ENCODE data around the gene TMEM255B.
"Not testable (repeated sequence)": the region's sequence is repeated elsewhere in the genome, so short reads cannot be mapped to it uniquely, and the experiment has no call there.

The TMEM255B gene

DNA sequence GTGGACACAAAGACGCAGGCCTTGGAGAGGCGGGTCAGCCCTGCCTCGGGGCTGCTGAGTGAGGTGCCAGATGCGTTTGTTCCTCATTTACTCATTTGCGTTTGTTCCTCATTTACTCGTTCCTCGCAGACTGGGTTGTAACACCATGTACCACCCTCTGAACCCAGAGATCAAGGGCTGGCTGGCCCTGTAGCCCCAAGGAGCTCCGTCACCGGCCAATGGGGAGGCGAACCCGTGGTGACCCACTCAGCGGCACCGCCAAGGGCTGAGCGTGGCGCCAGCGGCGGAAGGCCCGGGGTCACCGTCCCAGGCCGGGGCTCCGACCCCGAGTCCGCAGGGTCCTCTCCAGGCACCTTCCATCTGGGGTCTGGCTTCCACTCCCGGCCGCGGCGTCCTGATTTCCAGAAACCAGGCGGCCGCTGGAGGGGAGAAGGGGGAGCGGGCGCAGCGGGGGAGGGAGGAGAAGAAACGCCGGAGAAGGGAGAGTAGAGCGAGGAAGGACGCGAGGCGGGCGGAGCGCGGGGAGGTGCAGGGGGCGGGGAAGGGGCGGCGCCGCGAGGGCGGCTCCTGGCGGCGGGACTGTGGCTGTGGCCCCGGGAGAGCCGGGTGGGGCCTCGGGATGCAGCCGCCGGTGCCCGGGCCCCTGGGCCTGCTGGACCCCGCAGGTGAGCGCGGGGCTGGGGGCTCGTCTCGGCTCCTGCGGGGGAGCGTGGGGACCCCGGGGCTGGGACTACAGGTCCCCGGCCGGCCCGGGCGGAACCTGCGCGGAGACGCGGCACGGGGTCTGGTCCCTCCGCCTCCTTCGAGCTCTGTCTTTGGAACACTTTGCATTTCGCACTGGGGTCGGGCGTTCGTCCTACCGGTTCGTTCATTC, at the start of gene TMEM255B:
TSS of gene TMEM255B (plus strand) at position 576 of the 874 bp plus-strand sequence. CDS start at position 620, 44 bp downstream.
- DNase-seq (ENCODE audit: low read depth) = peak; percentile 64

DNA sequence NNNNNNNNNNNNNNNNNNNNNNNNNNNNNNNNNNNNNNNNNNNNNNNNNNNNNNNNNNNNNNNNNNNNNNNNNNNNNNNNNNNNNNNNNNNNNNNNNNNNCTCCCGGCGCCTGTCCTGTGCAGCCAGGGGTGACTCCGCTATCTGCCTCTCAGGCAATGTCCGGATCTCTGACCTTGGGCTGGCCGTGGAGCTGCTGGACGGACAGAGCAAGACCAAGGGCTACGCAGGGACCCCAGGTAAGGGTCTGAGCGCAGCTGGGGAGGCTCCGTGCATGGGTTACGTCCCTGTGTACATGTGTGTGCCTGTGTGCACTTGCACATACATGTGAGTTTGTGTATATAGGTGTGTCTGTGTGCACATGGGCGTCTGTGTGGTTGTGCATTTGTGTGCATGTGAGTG, 36.1 kb upstream of the TMEM255B start:
- DNase-seq (ENCODE audit: low read depth) = no peak

DNA sequence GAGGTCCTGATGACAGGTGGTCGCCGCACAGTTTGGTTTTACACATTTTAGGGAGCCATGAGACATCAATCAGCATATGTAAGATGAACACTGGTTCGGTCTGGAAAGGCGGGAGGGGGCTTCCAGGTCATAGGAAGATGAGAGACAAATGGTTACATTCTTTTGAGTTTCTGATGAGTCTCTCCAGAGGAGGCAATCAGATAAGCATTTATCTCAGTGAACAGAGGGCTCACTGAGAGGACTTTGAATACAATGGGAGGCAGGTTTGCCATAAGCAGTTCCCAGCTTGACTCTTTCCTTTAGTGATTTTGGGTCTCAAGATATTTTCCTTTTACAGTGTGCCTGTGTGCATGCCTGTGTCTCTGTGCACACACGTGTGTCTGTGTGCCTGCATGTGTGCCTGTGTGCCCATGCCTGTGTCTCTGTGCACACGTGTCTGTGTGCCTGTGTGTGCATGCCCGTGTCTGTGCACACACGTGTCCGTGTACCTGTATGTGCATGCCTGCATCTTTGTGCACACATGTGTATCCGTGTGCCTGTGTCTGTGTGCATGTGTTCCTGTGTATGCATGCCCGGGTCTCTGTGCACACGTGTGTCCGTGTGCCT, 35.5 kb upstream of the TMEM255B start:
- no peak for DNase-seq (ENCODE audit: low read depth)

DNA sequence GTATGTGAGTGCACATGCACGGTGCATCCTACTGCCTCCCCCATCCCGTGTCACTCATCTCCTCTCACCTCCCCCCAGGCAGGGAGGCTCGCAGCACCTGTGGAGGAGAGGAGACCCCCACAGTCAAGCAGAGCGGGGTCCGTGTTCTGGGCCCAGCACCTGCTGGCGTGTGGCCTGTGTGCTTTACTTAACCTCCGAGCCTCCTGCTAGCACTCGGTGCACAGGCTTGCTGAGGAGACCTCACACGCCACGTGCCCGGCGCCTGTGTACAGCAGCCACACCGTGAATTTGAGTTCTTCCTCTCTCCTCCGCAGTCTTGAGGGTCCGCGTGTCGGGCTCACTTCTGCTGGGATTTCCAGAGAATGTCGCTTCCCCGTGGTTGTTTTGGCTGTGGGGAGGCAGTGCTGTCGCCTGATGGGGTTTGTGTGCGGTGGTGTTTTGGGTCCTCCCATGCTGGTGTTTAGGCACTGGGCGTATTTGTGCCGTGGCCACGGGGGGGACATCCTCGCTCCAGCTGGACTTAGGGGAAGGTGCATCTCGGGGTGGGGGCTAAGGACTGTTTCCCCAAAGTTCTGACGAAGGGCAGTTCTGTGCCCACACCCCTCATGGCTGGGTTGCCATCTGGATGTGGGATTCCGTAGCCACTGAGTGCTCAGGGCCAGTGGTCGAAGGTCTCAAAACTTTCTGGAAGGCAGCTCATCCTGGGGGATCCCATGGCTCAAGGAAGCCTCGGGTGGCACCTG, 34.8 kb upstream of the TMEM255B start:
- DNase-seq (ENCODE audit: low read depth) = no peak

DNA sequence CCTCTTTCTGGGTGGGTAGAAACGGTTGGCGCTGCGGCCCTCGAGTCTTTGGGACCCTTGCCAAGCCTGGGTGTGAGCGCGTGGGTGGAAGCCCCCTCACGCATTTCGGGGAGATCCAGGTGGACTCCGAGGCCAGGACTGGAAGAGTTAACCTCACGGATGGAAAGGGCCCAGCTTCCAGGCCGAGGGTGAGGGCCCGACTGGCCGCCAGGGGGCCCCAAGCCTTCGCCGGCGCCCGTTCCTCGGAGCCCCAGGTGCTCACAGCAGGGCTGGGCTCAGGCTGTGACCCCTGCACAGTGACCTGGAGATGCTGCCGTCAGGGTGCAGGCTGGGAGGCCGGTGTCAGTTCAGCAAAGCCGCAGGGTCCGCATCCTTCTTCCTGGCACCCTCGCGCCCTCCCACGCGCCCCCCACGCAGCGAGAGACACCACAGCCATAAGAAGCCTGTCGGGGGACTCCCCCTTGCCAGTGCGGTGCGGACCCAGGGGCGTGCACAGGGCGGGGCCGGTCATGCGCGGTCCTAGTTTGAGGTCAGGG, 34.2 kb upstream of the TMEM255B start:
- peak; percentile 56 for DNase-seq (ENCODE audit: low read depth)

DNA sequence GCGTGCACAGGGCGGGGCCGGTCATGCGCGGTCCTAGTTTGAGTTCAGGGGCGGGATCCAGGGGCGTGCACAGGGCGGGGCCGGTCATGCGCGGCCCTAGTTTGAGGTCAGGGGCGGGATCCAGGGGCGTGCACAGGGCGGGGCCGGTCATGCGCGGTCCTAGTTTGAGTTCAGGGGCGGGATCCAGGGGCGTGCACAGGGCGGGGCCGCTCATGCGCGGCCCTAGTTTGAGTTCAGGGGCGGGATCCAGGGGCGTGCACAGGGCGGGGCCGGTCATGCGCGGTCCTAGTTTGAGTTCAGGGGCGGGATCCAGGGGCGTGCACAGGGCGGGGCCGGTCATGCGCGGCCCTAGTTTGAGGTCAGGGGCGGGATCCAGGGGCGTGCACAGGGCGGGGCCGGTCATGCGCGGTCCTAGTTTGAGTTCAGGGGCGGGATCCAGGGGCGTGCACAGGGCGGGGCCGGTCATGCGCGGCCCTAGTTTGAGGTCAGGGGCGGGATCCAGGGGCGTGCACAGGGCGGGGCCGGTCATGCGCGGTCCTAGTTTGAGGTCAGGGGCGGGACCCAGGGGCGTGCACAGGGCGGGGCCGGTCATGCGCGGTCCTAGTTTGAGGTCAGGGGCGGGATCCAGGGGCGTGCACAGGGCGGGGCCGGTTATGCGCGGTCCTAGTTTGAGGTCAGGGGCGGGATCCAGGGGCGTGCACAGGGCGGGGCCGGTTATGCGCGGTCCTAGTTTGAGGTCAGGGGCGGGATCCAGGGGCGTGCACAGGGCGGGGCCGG, 33.5 kb upstream of the TMEM255B start:
- not testable (repeated sequence) for DNase-seq (ENCODE audit: low read depth)

DNA sequence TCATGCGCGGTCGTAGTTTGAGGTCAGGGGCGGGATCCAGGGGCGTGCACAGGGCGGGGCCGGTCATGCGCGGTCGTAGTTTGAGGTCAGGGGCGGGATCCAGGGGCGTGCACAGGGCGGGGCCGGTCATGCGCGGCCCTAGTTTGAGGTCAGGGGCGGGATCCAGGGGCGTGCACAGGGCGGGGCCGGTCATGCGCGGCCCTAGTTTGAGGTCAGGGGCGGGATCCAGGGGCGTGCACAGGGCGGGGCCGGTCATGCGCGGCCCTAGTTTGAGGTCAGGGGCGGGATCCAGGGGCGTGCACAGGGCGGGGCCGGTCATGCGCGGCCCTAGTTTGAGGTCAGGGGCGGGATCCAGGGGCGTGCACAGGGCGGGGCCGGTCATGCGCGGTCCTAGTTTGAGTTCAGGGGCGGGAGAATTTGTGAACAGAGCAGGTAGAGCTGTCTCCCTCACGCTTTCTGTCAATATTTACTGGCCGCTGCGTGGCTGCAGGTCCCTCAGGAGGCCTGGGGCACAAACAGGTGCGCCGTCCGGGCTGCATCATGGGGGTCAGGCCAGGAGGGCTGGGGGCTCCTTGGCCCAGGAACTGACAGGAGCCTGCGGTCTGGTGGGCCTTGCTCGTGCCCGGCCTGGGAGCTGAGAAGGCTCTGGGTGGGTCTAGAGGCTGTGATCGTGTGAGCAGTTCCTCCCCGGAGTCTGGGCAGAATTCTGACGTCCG, 32.8 kb upstream of the TMEM255B start:
- not testable (repeated sequence) for DNase-seq (ENCODE audit: low read depth)

DNA sequence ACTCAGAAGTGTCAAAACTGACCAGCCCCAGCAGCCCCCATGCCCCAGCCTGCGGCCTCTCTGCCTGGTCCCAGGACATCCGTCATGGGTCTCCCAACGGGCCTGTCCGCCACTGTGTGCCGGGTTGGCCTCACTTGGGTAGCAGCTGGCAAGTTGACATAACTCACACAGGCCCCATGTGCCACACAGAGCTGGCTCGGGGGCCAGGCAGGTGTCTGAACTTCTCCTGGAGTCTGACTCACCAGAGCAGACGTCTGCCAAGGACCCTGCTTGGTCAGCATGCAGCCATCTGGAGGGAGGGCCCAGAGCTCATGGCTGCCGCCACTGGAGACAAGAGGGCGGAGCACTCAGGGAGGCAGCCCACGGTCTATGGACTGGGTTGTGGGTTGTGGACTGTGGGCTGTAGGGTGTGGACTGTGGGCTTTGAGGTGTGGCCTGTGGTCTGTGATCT, 32.0 kb upstream of the TMEM255B start:
- DNase-seq (ENCODE audit: low read depth) = no peak

DNA sequence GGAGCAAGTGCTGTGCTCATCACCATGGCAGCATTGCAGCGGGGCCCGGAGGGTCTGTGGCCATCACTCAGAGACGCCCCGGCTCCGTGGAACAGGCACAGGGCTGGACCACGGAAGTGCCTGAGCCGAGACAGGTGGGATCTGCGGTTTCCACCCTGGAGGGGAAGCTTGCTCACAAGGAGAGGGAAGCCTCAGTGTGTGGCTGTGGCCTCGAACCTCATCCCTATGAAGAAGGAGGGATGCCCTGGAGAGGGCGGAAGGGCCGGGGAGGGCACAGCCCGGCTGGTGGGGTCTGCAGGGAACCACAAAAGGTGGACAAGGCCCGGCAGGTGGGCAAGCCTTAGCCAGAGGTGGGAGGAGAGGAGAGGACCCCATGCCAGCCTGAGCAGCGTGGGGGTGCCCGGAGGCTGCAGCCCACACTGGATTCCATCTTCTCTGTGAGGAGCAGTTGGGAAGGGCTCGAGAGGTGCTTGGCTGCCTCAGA, 30.4 kb upstream of the TMEM255B start:
- DNase-seq (ENCODE audit: low read depth) = no peak

DNA sequence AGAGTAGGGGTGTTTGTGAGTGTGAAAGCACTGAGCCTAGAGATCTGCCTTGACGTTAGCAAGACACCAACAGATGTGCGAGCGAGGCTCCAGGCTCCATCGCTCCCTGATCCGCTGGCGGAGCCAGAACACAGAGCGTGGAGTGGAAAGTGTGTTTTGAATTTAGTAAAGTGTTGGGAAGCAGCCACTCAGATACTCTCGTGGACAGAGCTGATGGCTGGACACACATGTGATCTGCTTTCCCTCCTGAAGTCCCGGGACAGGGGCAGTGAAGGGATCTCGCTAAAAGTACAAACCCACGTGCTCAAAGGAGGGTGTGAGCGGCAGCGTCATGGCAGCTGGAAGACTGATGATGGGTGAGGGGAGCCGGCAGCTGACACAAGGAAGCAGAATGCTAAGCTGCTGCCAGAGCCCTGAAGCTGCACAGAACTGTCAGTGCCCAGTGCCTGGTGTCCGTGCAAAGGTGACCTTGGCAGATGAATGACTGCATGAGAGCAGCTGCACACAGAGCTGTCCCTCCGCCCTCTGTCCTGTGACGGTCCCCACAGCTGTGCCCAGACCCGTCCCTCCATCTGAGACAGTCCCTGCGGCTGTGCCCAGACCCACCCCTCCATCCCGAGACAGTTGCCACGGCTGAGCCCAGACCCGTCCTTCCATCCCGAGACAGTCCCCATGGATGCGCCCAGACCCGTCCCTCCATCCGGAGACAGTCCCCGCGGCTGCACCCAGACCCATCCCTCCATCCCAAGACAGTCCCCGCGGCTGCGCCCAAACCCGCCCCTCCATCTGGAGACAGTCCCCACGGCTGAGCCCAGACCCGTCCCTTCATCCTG, 29.6 kb upstream of the TMEM255B start:
- no peak for DNase-seq (ENCODE audit: low read depth)

DNA sequence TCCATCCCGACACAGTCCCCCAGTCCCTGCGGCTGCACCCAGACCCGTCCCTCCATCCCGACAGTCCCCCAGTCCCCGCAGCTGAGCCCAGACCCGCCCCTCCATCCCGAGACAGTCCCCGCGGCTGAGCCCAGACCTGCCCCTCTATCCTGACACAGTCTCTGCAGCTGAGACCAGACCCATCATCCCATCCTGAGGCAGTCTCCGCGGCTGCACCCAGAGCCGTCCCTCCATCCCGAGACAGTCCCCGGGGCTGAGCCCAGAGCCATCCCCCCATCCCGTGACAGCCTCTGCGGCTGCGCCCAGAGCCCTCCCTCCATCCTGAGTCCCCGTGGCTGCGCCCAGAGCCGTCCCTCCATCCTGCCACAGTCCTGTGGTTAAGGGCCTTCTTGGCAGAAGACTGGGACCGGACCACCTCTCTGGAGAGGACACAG, 28.8 kb upstream of the TMEM255B start:
- DNase-seq (ENCODE audit: low read depth) = no peak

DNA sequence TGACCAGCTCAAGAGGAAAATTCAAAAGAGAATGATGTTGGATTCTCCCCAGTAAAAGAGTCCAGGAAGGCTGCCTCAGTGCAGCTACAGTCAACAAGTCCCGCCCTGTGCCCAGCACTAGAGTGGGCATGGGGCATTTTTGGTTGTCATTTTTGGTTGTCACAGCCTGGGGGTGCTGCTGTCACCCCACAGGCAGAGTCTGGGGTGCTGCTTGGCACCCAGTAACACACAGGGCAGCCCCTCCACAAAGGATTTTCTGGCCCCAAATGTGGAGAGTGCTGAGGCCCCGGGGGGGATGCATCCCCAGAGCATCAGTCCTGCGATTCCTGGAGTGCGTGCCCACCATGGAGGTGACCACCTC, 28.2 kb upstream of the TMEM255B start:
- DNase-seq (ENCODE audit: low read depth) = no peak

DNA sequence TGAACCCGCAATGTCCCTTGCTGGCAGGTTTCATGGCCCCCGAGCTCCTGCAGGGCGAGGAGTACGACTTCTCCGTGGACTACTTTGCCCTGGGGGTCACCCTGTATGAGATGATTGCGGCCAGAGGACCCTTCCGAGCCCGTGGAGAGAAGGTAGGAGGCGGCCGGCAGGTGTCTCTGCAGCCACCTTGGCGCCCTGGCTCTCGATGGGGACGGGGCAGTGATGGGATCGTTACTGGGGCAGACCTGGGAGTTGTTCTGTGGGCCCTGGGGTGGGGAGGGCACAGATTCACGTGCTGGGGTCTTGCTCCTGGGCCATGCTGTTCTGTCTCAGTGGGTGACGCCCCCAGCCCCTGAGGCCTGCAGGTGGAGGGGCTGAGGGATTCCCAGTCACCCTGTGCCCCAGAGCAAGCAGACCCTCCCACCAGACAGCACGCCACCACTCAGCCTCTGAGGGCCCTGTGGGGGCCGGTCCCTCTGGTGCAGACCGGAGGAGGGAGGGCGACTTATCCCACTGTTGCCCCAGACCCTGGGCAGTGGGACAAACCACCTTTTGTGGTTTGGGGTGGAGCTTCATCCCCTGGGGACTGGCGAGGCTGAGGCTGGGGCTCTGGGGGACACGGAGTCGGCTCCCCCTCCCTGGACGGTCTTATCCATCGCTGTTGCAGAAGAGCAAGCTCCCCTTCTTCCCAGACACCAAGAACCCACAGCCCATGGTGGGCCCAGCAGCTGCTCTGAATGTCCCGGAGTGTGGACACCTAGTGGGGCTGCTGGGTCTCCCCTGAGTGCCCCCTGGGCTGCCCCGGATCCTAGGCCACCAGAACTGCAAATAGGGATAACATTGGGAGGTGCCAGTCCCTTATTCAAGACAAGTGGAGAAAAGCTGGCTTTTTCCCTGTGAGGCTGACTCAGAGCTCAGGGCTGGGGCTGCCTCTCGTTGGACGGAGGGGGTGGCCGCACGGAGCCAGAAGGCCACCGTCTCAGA, 27.5 kb upstream of the TMEM255B start:
- DNase-seq (ENCODE audit: low read depth) = no peak

DNA sequence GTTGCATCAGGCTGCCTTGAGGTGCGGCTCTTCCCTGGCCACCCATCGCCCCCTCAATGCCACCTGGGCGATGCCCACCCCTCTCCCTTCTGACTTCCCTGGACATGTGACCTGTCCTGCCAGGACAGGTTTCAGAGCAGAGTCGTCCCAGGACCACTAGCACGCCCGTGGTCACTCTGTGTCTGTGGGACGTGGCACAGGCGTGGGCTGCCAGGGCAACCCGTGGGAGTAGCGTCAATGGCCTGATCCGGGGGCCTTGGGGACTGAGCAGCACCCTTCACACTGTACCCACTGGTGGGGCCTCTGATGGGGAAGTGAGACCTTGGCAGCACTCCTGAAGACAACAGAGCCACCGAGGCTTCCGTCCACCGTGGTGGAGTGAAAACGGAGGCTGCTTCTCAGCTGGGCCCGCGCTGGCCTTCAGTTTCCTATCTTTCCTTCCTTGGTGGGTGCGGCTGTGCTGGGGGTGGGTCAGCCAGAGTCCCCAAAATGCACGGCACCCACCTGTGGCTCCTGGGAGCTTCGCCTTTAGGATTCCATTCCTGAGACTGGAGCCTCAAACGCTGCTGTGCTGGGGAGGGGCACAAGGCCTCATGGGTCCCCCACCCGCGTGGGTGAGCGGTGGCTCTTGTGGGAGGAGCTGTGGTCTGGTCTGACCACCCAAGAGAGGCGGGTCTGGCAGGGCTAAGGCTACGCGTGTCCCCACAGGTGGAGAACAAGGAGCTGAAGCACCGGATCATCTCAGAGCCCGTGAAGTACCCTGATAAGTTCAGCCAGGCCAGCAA, 26.7 kb upstream of the TMEM255B start:
- DNase-seq (ENCODE audit: low read depth) = no peak

DNA sequence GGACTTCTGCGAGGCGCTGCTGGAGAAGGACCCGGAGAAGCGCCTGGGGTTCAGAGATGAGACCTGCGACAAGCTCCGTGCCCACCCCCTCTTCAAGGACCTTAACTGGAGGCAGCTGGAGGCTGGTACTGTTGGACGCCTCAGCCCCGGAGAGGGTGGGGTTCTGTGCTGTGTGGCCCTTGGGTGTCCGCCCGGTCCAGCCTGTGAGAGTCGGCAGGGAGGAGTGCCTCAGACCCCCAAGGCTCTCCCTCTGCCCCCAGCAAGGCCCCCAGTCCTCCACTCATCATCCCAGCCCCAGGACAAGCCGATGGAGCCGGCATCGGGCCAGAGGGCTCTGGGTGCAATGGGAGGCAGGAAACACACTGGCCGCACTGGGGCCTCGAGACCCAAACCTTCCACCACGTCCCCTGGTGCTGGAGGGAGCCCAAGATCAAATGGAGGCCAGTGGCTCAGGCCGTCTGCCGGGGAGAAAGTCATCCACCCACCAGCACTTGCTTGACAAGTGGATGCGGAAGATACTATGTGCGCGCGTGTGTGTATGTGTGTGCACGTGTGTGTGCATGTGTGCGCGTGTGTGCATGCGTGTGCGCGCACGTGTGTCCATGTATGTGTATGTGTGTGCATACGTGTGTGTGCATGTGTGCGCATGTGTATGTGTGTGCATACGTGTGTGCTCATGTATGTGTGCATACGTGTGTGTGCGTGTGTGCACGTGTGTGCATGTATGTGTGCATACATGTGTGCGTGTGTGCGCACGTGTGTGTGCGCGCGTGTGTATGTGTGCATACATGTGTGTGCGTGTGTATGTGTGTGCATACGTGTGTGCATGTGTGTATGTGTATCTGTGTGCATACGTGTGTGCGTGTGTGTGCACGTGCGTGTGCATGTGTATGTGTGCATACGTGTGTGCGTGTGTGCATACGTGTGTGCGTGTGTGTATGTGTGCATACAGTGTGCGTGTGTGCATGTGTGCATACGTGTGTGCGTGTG, 25.8 kb upstream of the TMEM255B start:
- no peak for DNase-seq (ENCODE audit: low read depth)

DNA sequence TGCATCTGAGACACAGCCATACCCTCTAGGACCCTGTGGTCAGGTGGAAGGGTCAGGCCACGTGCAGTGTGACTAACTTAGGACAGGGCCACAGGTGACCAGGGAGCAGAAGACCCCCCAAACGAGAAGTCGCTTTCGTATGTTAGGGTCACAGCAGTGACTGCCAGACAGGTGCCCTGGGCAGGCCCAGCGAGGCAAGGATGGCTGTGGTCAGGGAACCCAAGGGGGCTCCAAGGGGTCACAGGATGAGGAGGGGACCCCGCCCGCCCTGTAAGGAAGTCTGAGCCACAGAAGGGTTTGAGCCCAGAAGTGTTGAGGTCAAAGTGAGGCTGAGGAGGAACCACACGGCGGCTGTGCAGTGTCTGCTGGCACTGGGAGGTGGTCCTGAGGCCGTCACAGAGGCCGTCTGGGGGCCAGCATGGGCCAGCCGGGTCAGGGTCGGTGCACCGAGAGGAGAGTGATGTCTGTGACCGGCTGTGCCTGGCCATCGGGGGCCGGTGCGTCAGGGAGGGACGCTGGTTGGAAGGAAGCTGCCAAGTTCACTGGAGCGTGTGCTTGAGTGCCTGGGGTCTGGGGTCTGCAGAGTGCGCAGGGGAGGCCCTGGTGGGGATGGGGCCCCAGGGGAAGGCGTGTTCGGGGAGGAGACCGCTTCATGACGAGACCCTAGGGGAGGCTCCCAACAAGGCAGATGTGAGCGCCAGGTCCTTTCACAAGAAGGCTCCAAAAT, 24.8 kb upstream of the TMEM255B start:
- no peak for DNase-seq (ENCODE audit: low read depth)
